ENCODE data around the gene NR6A1. TPM values are rescaled to one million over a fixed set of nuclear protein-coding genes. Genes with fewer than 3 reads are reported as not detected.

The NR6A1 gene
- total and polyA plus RNA-seq, 2 of the 8 experiments (the other 6 are each of a cell fraction or from before 2014, with no cell fraction given) = 93.2 to 237 TPM

- no peaks in the 10 kb centered on the region; the same call in 1 of the 2 replicates for H3K79me1 ChIP-seq (ENCODE audit: low read depth, low read length)
- H2AK5ac ChIP-seq (ENCODE audit: low read depth, low read length) = no peak overlapping the region
- H3K4me3 ChIP-seq (ENCODE audit: extremely low read depth in 1 of 4, insufficient read depth in 2 of 4, low read depth in 3 of 4, low read length in 4 of 4) = no peak overlapping the region
- no peak overlapping the region for H2BK12ac ChIP-seq (ENCODE audit: low read depth, low read length)
- no peak overlapping the region for H2BK5ac ChIP-seq (ENCODE audit: low read depth, low read length)
- H3K27me3 ChIP-seq (replicated peaks in 1 of 4; ENCODE audit: control insufficient read depth in 3 of 4, extremely low read depth in 1 of 4, insufficient read depth in 3 of 4, low read length in 3 of 4) = no peaks in the 10 kb centered on the region
- H3K9me3 ChIP-seq (ENCODE audit: insufficient read depth in 2 of 2, low read depth in 1 of 2, low read length in 1 of 2) = peaks cover 0 to 3% of the 10 kb centered on the region in 2 experiments; a peak in 1 of 4 replicates
- H2BK20ac ChIP-seq (ENCODE audit: low read length) = no peak overlapping the region
- FAIRE-seq = no peak
- H3K4me1 ChIP-seq (replicated peaks in 1 of 4; ENCODE audit: control insufficient read depth in 3 of 4, insufficient read depth in 4 of 4, low read length in 3 of 4) = peaks cover 0 to 10% (median 5%) of the 10 kb centered on the region in 4 experiments; a peak in 3 of 7 replicates
- H4K20me1 ChIP-seq (replicated peaks in 1 of 2; ENCODE audit: control insufficient read depth in 1 of 2, insufficient read depth in 2 of 2, low read length in 2 of 2) = peaks cover 0 to 2% of the 10 kb centered on the region in 2 experiments
- H4K8ac ChIP-seq (ENCODE audit: extremely low read depth, insufficient read depth, low read length) = no peak overlapping the region
- H3K79me2 ChIP-seq (ENCODE audit: control insufficient read depth in 1 of 2, insufficient read depth in 2 of 2, low read length in 2 of 2) = peaks cover 0 to 90% of the 10 kb centered on the region in 2 experiments; a peak in 3 of 4 replicates
- POLR2A ChIA-PET (ENCODE audit: partially characterized antibody) = no interaction called here
- CTCF ChIA-PET (ENCODE audit: partially characterized antibody) = interaction anchor here (1.0 to 3.7 kb wide), 2 partner anchors 31 to 39 kb away, joined by 4 to 13 read pairs; no protein-coding TSS in a partner anchor
- H3K9ac ChIP-seq (replicated peaks in 1 of 4; ENCODE audit: extremely low read depth in 1 of 4, low read depth in 3 of 4, low read length in 3 of 4) = no peak overlapping the region
- H4K5ac ChIP-seq (ENCODE audit: insufficient read length, low read depth, low read length) = no peak overlapping the region
- H3K56ac ChIP-seq (replicated peaks; ENCODE audit: insufficient read length, low read depth, low read length) = no peak overlapping the region
- 73% methylated on average over 1 of the region's 1 CpG; no CpG with 5 or more reads in 1 of the 2 experiments for WGBS, 2 experiments (ENCODE audit: extremely low coverage in 1 of 2, insufficient coverage in 1 of 2, insufficient read length in 1 of 2, insufficient replicate concordance in 2 of 2, low coverage in 1 of 2, low lambda C conversion rate in 2 of 2, missing lambda C conversion rate in 1 of 2)
- no peaks in the 10 kb centered on the region; a peak in 1 of 8 replicates for H3K36me3 ChIP-seq (ENCODE audit: control insufficient read depth in 2 of 4, insufficient read depth in 4 of 4, low read length in 3 of 4)
- H3K23ac ChIP-seq (ENCODE audit: insufficient read length) = no peak overlapping the region
- no peak overlapping the region for H4K91ac ChIP-seq (replicated peaks; ENCODE audit: insufficient read length, low read length)
- no peak overlapping the region for H2BK15ac ChIP-seq (ENCODE audit: low read length)
- no peak overlapping the region for H3K27ac ChIP-seq (ENCODE audit: low read depth, low read length)
- H3K4ac ChIP-seq (replicated peaks; ENCODE audit: insufficient read length, low read depth, low read length) = no peak overlapping the region
- no peak overlapping the region for H3K18ac ChIP-seq (ENCODE audit: extremely low read depth, low read length)
- H3K14ac ChIP-seq (ENCODE audit: insufficient read length) = no peak overlapping the region
- DNase-seq (ENCODE audit: low read depth in 1 of 2, low spot score in 2 of 2) = no peak
- H3K23me2 ChIP-seq (ENCODE audit: low read depth, low read length) = no peaks in the 10 kb centered on the region
- H3K4me2 ChIP-seq (ENCODE audit: insufficient read depth in 1 of 2, low read depth in 2 of 2, low read length in 2 of 2) = no peak overlapping the region
- H2BK120ac ChIP-seq (replicated peaks; ENCODE audit: low read depth, low read length) = no peak overlapping the region
- H2AFZ ChIP-seq (ENCODE audit: low read length) = no peak overlapping the region
- TF ChIP-seq JUND (IDR thresholded peaks at IDR 0.05; ENCODE audit: low read length) (no peak), RXRA (IDR thresholded peaks at IDR 0.05; ENCODE audit: insufficient read depth, low read depth, low read length) (no peak), POLR2A (IDR thresholded peaks at IDR 0.05; ENCODE audit: control extremely low read depth in 1 of 2, low read depth in 2 of 2, low read length in 2 of 2) (no peak), CBX5 (IDR thresholded peaks at IDR 0.05; ENCODE audit: low read depth, low read length) (no peak), NANOG (IDR thresholded peaks at IDR 0.05; ENCODE audit: insufficient read depth, low read depth, low read length, poor library complexity, severe bottlenecking) (no peak), TCF12 (IDR thresholded peaks at IDR 0.05; ENCODE audit: low read depth, low read length) (no peak), SUZ12 (IDR thresholded peaks at IDR 0.05; ENCODE audit: low read length) (no peak), NRF1 (IDR thresholded peaks at IDR 0.05; ENCODE audit: low read depth, low read length) (no peak), RFX5 (IDR thresholded peaks at IDR 0.05; ENCODE audit: borderline replicate concordance, low read depth, low read length) (no peak), SRF (IDR thresholded peaks at IDR 0.05; ENCODE audit: low read depth, low read length) (no peak), TAF1 (IDR thresholded peaks at IDR 0.05; ENCODE audit: low read depth, low read length) (no peak), HDAC6 (IDR thresholded peaks at IDR 0.05; ENCODE audit: low read depth, low read length) (no peak), ATF3 (IDR thresholded peaks at IDR 0.05; ENCODE audit: insufficient read depth, low read depth, low read length) (no peak), EZH2 (IDR thresholded peaks at IDR 0.05; ENCODE audit: low read depth, low read length, severe bottlenecking) (no peak), POU5F1 (IDR thresholded peaks at IDR 0.05; ENCODE audit: low read depth, low read length) (no peak)
Measured at GRCh38 chr9:124583134-124583533, 188.0 kb downstream of the NR6A1 start.

Data from H1 (cell line).